GM19240 (cell line): ENCODE results near the gene HSPB7.
A peak's percentile ranks its signal among the peaks of the same experiment; 100 is the strongest.
"Not testable (repeated sequence)": the region's sequence is repeated elsewhere in the genome, so short reads cannot be mapped to it uniquely, and the experiment has no call there.

Source experiments
- DNase-seq: peaks from one replicate; pipeline ENCODE4 v3.0.0; 2011; ENCODE audit warnings: low spot score; ENCODE audit not compliant: insufficient read length

HSPB7 gene

DNA sequence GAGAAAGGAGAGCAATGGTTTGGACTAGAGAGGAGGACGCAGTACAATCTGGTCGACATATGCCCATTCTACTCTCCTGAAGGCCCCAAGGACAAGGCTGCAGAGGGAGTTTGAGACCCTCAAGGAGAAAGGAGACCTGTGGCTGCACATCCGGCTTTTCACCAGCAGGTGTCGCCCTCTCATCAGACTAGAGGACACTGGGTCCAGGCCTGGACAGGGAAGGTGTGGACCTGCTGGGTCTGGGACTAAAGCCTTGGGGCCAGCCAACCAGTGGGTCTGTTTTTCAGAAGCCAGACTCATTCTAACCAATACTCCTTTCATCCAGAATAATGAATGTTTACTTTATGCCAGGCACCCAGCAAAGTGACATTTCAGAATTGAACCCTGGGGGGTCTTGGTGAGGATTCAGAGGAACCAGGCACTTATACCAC, 8.8 kb downstream of the HSPB7 start:
- DNase-seq: peak; percentile 57

DNA sequence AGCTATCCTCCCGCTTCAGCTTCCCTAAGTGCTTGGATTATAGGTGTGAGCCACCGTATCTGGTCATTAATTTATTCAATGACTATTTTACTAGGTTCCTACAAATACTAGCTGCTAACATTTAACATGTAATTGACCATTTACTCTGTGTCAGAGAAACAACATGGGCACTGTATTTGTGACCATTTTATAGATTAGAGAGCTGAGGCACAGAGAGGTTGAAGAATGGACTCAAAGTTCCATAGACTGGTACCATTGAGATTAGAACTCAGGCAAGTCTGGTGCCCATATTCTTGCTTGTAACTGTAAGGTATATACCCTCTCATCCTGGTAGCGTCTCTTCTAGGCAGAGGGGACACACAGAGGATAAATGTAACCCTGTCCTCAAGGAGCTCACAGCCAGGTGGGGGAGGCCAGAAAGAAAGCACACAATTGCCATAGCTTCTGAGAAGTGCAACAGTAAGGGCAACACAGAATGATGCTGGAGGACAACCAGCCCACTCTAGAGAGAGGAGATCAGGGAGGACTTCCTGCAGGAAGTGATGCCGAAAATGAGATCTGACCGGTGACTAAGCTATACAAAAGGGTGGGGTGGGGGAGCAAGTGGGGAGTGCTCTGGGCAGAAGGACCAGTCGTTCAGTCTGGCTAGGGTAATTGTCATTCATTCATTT, 10.0 kb downstream of the HSPB7 start:
- DNase-seq: no peak

GRCh38 chr1:16006552-16007485, 11.0 kb downstream of the HSPB7 start:
- no peak for DNase-seq

DNA sequence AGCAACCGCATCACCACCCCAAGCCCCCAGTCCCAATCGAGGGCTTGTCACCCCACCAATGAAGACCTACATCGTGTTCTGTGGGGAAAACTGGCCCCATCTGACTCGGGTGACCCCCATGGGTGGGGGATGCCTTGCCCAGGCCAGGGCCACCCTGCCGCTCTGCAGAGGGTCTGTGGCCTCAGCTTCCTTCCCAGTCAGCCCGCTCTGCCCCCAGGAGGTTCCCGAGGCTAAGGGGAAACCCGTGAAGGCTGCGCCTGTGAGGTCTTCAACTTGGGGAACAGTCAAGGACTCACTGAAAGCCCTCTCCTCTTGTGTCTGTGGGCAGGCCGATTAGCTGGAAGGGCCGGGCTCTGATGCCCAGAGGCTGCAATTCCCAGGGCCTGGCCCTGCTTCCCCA, 11.8 kb downstream of the HSPB7 start:
- DNase-seq: no peak

GRCh38 chr1:16005597-16005996, 12.2 kb downstream of the HSPB7 start:
- DNase-seq: no peak

DNA sequence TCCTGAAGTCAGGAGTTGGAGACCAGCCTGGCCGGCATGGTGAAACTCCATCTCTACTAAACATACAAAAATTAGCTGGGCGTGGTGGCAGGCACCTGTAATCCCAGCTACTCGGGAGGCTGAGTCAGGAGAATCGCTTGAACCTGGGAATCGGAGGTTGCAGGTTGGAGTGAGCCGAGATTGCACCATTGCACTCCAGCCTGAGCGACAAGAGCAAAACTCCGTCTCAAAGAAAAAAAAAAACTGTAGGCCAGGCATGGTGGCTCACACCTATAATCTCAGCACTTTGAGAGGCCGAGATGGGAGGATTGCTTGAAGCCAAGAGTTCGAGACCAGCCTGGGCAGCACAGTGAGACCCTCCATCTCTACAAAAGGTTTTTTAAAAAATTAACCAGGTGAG, 16.6 kb downstream of the HSPB7 start:
- not testable (repeated sequence) for DNase-seq

DNA sequence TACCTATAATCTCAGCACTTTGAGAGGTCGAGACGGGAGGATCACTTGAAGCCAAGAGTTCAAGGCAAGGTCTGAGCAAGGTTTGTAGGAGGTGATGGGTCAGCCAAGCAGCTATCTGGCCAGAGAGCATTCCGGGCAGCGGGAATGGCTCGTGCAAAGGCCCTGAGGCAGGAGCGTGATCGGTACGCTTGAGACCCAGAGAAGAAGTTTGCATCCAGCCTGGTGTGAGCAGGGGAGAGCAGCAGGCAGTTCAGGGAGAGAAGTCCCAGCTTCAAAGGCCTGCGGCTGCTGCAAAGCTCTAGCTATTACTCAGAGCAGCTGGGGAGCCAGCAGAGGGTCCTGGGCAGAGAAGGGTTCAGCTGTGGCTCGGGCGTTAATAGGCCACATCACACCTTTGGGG, 18.9 kb downstream of the HSPB7 start:
- DNase-seq: no peak

- no peak for DNase-seq
These were observed 20.1 kb downstream of the HSPB7 start for GRCh38 chr1:15997637-15998280.

DNA sequence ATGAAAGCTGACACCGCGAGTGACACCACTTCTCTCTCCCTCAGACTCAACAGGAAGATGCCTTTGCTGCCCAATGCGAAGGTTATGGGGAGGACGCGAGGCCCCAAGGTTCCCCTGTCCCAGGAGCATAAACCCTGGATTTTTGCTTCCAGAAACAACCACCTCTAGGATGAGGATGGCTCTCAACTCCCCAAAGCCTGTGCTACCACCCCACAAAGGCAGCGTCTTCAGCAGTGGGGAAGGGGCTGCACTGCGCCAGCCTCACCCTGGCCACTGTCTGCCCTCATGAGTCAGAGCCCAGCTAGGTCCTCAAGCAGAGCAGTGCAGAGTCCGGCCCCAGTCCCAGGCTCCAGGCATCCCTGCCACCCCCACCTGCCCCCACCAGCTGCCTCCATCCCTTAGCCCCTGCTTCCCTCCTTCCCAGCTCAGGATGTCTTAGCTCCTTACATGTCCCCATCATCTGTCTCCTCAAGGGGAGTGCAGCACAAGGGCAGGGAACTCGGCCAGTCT, 20.7 kb downstream of the HSPB7 start:
- no peak for DNase-seq

DNA sequence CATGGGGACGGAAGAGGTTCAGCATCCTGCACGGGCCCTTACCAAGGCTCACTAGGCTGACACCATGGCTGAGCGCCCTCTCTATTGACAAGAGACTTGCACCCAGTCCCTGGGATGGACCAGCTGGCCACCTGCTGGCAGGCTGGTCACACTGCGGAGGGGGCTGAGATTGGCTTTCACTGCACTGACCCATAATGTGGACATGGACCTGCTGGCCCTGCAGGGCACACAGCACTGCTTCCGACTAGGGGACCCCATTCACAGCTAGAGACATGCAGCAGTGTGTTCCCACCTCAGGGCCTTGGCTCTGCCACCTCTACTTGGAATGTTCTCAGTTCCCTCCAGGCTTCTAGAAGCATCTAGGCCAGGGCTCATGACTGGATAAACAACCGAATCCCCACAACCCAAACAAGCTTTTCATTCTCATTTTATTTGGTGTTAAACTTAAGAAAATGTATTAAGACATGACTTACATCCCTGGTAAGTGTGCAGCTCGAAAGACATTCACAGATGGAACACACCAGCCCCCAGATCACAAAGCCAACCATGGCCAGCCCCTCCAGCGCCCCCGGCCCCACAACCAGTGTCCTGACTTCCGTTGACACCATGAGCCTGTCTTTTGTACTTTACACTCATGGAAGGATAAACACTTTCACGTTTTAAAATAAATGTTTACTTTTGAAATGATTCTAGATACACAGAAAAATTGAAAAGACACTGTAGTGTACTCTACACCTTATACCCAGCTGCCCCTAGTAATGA, 23.1 kb downstream of the HSPB7 start:
- DNase-seq: peak; percentile 49

DNA sequence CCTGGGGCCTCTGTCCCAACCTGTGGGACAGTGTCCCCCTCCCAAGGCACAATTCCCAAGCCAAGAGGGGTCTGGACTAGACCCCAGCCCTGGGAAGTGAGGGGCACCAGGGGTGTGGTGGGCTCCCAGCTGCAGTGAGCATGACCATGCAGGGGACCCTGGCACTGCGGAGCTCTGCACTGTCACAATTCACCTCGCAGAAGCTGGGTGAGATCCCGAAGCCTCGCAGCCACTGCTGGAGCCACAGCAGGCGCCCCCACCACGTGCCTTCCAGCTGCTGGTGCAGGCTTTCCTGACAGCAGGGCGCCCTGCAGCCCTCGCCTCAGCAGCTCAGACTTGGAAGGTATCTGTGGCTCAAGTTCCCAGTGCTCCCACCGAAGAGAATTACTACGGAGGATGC, 23.8 kb downstream of the HSPB7 start:
- no peak for DNase-seq

DNA sequence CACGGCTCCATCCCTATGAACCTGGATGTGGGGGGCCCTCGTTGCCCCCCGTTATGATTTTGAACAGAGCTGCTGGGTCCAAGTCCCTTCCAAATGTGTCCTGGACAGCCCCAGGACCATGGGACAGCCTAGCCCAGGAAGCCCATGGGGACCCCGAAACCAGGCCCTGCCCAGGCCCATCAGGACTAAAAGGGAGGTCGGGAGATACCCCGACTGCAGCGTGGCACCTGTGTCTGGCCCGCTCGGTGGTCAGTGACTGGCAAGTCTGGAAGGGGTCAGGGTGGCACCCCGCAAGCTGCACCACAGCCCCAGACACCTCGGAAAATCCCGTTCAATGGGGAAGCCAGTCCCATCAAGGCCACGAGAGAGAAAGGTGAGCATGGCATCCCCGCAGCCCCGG, 24.2 kb downstream of the HSPB7 start:
- DNase-seq: no peak

DNA sequence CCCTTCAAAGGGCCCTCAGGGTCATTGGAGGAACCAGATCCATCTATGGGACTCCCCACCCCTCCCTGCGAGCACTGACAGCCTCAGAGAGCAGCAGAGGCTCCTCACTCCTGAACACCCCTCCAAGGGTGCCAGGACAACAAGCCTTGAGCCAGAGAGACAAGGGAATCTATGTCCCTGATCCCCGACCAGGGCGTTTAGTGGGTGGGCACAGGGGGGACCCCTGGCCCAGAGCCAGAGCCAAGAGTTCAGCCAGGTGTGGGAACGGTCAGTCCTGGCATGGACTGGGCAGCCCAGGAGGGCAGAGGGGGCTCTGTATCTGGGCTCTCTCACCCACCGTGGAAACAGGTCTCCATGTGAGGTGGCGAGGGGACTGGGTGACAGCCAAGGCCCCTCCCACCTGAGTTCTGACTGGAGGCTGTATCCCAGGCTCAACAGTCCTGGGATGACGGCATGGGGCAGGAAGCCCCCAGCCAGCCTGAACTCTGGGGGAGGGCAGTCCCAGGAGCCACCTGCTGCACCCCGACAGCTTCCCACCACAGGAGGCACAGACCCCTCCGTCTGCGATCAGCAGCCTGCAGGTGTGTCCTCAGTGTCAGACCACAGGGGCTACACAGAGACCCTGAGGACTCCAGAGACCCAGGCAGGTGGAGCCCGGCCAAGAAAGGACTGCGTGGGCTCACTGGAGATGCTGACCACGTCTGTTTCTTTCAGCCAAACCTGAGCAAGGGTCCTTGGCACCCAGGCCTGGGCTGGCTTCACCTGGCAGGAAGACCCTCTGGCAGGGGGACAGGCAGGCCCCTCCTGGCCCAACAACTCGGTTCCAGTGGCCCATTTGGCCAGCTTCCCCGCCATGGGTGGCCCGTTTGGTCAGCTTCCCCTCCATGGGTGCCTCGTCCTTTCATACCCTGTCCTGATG, 25.0 kb downstream of the HSPB7 start:
- no peak for DNase-seq

GRCh38 chr1:15992187-15992553, 25.7 kb downstream of the HSPB7 start:
- no peak for DNase-seq

DNA sequence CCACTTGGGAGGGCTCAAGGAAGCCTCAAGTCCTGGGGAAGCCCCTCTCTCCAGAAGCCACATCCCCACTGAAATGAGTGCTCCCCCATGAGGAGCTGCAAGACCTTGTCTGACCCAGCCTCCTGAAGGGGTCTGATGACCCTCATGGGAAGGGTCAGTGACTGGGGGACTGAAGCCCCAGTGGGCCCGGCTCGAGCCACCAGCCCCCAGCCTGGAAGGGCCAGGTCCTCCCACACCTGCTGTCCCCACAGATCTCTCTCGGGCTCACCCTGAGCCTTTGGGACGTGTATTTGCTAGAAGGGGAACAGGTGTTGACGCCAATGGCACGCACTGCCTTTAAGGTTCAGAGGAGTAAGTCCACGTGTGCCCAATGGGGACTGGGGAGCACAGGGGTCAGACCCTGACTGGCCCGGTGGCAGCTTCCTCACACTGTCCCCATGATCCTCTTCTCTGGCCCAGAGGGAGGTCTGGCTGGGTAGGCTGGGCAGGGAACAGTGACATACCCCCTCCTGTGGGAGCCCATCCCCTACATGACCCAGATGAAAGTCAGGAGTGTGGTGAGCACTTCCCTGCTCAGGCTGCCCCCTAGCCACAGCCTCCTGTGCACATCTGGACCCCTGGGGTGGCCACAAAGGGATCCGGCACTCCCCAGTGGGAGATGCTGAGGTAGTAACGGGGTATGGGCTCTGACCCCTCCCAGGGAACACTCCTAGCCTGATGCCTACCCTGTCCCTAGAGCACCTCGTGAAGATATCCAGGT, 26.2 kb downstream of the HSPB7 start:
- DNase-seq: no peak

DNA sequence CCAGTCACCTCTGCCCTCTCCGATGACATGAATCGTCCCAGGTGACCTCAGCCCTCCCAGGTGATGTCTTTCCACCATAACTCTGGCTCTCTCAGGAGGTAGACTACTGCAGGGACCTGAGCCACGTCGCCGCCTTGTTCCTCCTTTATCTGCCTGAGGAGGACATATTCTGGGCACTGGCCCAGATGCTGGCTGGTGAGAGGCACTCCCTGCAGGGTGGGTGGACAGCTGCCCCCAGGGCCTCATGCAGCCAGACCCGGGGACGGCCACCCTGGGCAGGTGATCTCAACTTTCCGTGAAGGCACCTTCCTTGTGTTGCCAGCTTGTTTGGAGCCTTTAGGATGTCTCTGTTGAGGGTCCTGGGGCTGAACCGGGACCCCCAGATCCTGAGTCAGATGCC, 28.1 kb downstream of the HSPB7 start:
- DNase-seq: no peak

DNA sequence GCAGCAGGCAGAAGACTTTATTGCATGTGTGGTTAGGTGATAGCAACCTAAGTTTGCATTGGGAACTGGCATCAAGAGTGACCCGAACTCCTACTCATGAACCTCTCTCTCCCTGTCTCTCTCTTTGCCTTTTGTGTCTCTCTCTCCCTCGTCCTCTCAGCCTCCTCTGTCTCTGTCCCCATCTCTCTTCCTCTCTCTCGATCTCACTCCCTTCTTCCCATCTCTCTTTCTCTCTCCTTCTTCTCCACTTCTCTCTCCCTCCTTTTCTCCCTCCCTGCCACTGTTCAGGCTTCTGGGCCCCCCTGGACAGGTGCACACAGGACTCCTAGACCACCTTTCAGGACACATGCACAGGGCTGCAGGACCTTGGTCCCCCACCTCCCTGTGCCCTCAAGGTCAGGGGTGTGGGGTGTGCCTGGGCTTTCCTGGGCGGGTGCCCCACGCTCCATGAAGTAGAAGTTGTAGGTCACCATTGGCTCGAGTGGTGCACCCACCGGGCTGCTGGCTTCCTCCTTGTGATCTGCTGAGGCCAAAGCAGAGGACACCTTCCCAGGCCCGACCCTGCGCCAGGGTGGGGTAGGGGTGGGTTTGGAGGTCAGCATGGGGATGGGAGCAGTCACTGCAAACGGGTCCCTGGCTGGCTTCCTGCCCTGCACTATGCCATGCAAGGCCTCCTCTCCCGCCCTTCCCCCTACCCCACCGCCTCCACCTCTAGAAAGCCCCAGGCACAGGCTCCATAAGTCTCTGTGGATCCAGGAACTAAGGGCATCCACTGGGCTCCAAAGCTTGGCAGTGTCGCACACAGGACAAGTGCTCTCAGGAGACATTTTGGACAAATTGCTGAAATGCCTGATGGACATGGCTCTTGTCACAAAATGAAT, 28.7 kb downstream of the HSPB7 start:
- no peak for DNase-seq

DNA sequence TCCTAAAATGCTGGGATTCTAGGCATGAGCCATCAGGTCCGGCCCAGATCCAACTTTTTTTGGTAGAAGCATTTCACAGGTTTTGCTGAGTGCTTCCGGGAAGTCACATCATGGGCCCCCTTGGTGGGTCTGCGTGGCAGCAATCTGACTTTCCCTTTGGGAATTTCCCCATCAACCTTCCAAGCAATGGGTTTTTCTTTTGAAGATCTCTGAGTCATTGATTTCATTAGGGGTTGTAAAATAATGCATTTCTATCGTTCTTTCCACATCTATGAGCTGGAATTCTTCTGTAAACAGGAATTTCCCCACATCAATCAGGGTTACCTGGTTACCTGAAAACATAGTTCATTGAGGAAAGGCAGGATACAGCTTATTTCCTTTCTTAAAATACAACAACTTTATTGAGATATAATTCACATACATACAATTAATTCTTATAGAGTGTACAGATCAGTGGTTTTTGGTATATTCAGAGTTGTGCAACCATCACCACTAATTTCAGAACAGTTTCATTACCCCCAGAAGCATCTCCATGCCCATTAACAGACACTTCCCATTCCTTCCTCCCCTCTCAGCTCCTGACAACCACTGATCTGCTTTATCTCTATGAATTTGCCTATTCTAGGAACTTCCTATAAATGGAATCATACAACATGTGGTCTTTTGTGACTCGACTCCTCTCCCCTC, 32.1 kb downstream of the HSPB7 start:
- DNase-seq: no peak
